OCI-M2 (cell line): ENCODE results near the gene KCNJ18.
"Not testable (repeated sequence)": the region's sequence is repeated elsewhere in the genome, so short reads cannot be mapped to it uniquely, and the experiment has no call there.

Experiments used
- DNase-seq: peaks from one replicate; lab custom pipeline; 2025; ENCODE audit not compliant: unreplicated experiment; lab: John Stamatoyannopoulos, UW

The KCNJ18 gene

DNA sequence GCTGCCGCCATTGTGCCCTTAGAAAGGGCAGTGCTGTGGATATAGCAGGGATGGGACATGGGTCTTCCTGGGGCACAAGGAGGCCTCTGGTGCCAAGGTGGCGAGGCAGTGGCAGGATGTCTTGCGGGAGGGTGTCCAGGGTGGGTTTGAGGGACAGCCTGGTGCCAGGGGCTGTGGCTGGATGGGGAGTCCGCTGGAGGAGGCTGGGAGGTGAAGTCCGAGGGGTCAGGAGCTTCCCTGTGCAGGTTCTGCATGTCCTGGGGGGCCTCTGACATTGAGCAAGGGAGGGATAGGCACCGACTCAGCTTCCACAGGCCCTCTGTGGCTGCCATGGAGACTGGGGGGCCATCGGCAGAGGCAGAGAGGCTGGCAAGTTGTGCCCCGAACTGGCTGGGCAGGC, 9.7 kb downstream of the KCNJ18 start:
- DNase-seq, result not testable (repeated sequence)

GRCh38 chr17:21702521-21702920, 10.2 kb downstream of the KCNJ18 start:
- DNase-seq, result not testable (repeated sequence)

DNA sequence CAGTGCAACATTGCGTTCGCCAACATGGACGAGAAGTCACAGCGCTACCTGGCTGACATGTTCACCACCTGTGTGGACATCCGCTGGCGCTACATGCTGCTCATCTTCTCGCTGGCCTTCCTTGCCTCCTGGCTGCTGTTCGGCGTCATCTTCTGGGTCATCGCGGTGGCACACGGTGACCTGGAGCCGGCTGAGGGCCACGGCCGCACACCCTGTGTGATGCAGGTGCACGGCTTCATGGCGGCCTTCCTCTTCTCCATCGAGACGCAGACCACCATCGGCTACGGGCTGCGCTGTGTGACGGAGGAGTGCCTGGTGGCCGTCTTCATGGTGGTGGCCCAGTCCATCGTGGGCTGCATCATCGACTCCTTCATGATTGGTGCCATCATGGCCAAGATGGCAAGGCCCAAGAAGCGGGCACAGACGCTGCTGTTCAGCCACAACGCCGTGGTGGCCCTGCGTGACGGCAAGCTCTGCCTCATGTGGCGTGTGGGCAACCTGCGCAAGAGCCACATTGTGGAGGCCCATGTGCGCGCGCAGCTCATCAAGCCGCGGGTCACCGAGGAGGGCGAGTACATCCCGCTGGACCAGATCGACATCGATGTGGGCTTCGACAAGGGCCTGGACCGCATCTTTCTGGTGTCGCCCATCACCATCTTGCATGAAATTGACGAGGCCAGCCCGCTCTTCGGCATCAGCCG, 10.8 kb downstream of the KCNJ18 start:
- DNase-seq, result not testable (repeated sequence)

DNA sequence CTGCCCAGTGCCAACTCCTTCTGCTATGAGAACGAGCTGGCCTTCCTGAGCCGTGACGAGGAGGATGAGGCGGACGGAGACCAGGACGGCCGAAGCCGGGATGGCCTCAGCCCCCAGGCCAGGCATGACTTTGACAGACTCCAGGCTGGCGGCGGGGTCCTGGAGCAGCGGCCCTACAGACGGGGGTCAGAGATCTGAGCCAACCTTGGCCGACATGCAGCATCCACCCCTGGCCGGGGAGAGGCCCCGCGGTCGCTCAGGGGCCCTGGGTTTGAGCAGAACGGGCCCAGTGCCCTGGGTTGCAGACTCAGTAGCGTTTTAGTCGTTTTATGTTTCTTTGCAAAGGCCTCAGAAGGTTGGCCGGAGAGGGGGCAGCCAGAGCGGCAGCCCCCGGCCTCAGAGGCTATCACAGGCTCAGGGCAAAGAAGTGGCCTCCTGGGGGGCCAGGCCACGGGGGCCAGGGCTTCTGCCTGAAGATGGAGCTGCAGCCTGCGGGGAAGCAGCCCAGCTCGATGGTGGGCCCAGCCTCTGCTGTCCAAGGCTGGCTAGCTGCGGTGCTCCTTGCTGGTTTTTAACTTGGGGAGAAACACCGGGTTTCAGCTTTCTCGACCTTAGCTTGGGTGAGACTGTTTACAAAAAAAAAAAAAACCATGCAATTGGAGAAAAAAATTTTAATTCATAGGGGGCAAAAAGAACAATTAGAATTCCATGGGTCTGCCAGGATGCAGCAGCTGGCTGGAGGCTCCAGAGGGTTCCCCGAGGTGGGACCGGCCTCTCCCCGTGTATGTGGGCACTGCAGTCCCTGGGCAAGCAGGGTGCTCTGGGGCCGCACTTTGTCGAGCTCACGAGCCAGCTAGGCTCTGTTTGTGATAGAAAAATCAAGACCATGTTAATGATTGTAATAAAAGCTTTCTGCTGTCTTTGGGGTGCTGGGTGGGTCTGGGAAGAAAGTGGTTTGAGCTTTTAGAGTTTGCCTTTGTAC, 11.9 kb downstream of the KCNJ18 start:
- DNase-seq, result not testable (repeated sequence)

DNA sequence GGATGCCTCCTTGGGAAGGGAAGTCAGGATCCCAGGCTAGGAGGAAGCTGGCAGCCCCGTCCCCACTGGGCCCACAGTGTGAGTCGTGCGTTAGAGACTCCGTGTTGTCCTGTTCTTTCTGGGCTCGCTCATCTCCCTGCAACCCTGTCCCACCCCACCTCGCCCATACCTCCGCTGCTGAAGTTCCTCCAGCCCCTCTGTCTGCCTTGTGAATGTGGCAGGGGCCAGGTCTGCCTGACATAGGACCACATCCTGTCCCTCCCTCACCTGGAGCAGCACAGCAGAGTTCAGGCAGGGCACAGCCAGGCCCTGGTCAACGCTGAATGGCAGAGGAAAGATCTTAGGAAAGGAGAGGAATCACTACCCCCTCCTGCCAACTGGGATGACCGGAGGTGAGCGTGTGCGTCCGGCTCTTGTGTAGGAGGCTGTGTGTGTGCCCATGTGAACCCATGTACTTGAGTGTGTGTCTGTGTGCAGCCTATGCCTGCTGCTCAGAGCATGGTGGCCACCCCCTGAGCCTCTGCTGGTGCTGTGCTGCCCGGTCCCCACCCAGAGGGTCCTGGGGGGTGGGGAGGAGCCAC, 12.8 kb downstream of the KCNJ18 start:
- DNase-seq, result no peak

DNA sequence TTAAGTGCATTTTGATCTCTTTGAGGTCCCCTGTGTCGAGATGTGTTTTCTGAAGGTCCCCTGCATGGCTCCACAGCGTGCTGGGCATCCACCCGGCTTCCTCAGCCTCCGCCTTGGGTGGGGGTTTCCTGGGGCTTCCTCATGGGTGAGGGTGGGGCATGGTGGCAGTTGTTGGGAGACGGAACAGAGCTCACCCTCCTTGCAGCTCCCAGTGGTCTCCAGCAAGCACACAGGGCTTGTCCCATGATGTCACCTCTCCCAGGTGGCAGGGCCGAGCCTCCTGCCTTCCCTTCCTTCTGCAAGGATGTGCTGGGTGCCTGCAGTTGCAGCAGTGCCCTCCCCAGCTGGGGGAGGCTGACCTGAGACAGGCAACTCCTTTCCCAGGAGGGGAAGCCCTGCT, 13.4 kb downstream of the KCNJ18 start:
- not testable (repeated sequence) for DNase-seq

DNA sequence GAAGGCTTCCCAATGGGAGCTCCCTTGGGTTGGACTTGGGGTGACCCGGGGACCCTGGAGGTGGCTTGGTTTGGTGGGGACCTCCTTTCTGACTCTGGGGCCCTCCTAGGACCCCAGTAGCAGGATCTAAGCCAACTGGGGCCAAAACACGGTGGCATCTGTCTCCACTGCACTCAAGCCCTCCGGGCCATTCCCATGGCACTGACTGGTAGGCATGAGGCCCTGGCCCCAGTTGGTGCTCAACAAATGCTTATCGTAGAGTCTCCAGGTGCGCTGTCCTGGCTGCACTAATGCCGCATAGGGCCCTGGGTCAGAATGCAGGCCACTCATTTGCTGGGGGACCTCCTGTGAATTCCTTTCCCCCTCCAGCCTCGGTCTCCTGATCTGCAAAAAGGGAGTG, 14.2 kb downstream of the KCNJ18 start:
- DNase-seq, result not testable (repeated sequence)

- not testable (repeated sequence) for DNase-seq
Observed at GRCh38 chr17:21707131-21707530, 14.8 kb downstream of the KCNJ18 start.

- not testable (repeated sequence) for DNase-seq
Observed at GRCh38 chr17:21707711-21708611, 15.6 kb downstream of the KCNJ18 start.

DNA sequence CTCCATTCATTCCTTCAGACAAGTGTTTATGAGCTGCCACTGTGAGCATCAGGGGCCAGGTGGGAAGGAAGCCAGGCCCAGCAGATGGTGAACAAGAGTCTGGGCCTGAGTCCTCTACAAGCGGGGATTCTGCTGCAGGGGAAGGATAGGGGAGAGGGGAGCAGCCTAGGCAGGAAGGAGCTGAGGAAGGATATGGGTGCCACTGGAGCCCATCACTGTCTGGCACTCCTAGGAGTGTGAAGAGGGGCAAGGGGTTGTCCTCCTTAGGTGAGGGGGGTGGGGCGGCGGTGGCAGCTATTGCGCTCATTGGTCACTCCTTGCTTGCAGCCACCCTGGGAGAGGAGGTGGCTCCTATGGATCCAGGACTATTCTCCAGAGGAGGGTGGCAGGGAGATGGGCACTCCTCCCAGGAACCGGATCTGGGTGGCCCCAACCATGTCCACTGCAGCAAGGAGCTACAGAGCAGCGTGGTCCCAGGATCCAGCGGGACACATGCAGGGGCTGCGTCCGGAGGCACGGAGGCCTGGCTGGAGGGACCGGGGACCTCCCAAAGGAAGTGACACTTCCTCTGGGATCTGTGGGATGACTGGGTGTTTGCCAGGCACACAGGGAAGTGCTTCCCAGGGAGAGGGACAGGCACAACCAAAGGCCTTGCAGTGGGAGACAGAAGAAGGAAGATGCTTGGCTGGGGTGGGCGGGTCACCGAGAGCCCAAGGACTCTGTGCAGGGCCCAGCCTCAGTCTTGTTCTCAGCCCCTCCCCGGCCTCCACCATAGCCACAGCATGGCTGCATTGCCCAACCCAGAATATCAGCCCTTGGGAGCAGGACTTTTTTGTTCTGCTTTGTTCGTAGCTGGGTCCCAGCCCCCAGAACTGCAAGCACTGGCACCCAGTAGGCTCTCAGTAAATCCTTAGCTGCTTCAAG, 16.6 kb downstream of the KCNJ18 start:
- DNase-seq, result not testable (repeated sequence)

DNA sequence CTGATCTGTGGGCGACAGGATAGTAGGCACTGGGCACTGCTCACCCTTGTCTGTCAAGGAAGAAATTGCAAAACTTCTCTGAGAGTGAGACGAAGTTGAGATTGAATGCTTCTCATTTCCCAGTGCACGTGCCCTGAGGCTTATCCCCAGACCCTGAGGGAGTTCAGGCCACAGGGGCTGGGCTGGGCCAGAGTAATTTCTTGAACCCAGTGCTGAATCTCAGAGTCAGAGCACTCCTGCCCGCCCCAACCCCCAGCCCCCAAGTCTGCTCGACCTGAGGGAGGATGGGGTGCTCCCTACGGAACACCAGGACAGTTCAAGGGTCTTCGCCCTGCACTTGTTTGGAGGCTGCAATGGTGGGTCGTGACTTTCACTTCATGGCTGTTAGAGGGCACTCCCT, 17.7 kb downstream of the KCNJ18 start:
- DNase-seq, result not testable (repeated sequence)

DNA sequence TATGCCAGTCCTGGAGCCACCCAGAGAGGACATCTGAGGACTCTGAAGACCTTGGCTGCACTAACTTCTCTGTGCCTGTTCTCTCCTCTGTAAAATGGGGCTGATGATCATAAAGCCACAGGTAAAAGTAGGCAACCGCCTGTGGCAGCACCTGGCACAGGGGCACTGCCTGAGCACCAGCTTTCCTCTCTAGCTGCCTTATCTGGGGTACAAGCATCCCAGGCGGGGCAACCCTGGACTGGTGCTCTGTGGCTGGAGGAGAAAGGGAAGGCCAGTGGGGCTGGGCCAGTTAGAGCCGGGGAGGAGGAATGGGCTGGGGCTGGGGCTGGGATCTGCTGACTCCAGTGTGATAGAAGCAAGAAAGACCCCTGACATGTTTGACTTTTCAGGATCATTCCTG, 18.2 kb downstream of the KCNJ18 start:
- DNase-seq, result not testable (repeated sequence)

- no peak for DNase-seq
Observed at GRCh38 chr17:21711182-21711581, 18.9 kb downstream of the KCNJ18 start.

GRCh38 chr17:21713020-21713419, 20.7 kb downstream of the KCNJ18 start:
- not testable (repeated sequence) for DNase-seq

- DNase-seq, result not testable (repeated sequence)
Observed at GRCh38 chr17:21713631-21714030, 21.3 kb downstream of the KCNJ18 start.

DNA sequence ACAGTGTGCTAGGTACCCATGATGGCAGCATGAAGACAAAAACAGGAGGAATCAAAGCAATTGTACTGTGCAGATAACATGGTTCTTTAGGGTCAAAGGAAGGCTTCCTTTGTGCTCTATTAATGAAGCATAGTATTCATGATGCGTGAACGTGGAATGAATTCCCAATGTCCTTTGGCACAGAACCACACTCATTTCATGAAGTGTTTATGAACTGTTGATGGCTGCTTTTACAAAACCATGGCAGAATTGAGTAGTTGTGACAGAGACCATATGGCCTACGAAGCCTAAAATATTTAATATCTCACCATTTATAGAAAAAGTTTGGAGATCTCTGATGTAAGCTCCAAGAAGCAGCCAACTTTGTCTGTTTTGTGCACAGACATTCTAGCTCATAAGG, 22.4 kb downstream of the KCNJ18 start:
- not testable (repeated sequence) for DNase-seq

DNA sequence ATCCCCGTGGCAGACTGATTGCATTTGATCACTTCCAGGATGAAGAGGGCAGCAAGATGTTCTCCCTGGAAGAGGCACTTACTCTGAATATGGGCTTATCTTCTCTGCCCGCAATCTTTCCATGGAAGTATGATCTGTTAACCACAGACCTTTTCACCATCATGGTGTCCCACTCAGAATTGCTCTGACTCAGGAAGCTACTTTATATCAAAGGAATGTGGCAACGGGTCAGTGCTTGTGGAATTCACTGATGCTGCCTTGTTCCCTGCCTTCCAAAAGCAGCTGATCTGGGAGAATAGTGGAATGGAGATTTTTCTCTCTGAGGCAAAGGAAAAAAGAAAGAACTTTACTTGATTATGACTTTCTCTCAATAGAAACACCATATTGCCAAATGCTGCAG, 23.6 kb downstream of the KCNJ18 start:
- not testable (repeated sequence) for DNase-seq

DNA sequence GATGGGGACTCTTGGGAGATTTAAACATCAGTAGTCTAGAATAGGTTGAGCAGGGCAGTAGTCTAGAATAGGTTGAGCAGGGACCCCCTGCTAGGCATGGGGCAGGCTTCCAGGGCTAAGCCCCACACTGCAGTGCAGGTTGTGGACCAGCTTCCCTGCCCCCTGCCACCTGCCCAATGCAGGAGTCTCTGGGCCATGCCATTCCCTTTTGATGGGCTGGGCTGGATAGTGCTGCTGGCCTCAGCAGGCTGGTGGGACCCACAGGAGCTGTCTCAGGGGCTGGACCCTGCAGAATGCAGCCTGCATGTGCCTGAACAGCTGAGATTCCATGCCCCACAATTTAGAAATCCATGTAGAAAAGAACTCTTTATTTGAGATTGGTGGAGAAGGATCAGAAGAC, 26.6 kb downstream of the KCNJ18 start:
- DNase-seq, result not testable (repeated sequence)

GRCh38 chr17:21719511-21720226, 27.3 kb downstream of the KCNJ18 start:
- DNase-seq, result not testable (repeated sequence)
